Esophagus squamous epithelium (tissue), 4 donors: ENCODE measurements around the gene NXPE4.

Source experiments
- POLR2A ChIP-seq, 4 donors: fragments of 450-650 bp; IDR thresholded peaks; one replicate each; pipeline ENCODE4 v1.6.1; 2017; ENCODE audit warnings: antibody characterized with exemption in 4 of 4, mild to moderate bottlenecking in 4 of 4, moderate library complexity in 3 of 4
- TF ChIP-seq, protein P1 (sequence below), 6 experiments: fragments of 450-650 bp in 4 of 6; fragments of 200-600 bp in 2 of 6; sonication (generic) in 2 of 6; IDR thresholded peaks; one replicate each; pipeline ENCODE4 v1.5.1; 2016 to 2019; ENCODE audit warnings: antibody characterized with exemption in 6 of 6, mild to moderate bottlenecking in 4 of 6, moderate library complexity in 4 of 6

DNA sequence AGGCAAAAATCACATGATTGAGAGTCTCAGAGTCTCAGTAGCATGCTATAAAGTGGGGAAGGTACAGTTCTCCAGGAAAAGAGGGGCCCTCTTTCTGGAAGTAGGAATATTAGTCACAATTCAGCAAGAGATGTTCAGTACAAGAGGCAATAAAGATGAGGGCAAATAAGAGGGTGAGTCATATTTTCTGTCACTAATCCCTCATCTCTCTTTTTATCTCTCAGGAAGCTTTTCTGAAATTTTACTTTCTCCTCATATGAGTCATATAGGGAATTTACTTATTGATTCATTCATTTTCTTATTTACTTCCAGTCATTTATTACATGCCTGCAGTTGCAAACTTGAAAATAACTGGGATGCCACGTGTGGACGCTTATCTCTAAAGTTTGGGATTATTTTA is 32.5 kb downstream of the NXPE4 start:
- TF ChIP-seq, protein P1, sequence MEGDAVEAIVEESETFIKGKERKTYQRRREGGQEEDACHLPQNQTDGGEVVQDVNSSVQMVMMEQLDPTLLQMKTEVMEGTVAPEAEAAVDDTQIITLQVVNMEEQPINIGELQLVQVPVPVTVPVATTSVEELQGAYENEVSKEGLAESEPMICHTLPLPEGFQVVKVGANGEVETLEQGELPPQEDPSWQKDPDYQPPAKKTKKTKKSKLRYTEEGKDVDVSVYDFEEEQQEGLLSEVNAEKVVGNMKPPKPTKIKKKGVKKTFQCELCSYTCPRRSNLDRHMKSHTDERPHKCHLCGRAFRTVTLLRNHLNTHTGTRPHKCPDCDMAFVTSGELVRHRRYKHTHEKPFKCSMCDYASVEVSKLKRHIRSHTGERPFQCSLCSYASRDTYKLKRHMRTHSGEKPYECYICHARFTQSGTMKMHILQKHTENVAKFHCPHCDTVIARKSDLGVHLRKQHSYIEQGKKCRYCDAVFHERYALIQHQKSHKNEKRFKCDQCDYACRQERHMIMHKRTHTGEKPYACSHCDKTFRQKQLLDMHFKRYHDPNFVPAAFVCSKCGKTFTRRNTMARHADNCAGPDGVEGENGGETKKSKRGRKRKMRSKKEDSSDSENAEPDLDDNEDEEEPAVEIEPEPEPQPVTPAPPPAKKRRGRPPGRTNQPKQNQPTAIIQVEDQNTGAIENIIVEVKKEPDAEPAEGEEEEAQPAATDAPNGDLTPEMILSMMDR (IDR thresholded peaks at IDR 0.05) = no peak
- no peak for TF ChIP-seq POLR2A (IDR thresholded peaks at IDR 0.05)
